ENCODE results near the gene LGALS7B. TPM values are rescaled to one million over a fixed set of nuclear protein-coding genes. Genes with fewer than 3 reads are reported as not detected.

LGALS7B gene
- total RNA-seq, 1 experiment from 2014 or later: 2.4 TPM

DNA sequence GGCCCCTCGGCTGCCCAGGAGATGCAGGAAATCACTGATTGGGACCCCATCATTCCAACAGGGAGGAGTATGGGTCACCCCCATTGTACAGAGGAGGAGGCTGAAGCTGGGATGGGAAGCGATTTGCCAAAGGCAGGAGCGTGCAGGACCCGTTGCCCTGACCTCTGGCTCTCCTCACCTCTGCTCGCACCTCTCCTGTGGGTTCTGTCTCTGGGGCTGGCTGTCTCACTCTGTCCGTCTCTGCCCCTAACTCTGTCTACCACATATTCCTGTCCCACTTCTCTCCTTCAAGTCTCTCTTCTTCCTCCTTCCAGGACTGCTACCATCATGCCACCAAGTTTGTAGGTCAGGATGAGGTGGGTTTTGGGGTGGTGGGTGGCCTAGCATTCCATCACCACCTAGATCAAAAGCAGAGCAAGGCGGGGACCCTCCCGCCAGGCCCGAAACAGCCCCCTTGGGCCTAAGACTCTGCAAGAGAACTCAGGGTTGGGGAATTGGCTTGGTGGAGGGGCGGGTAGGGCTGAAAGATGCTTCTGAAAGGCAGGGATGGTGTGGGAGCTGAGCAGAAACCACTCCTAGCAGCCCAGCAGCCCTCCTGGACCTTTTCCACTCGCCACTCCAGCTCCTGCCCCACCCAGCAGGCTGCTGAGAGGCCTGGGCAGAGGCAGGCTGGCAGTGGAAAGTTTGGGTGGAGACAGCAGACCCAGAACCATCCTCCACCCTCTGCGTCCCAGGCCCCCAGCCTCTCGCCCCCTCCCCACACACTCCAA is 14.6 kb upstream of the LGALS7B start:
- Histone ChIP-seq H3K4me2 (ENCODE audit: low read length) (no peak overlapping the region), H2AFZ (ENCODE audit: low read depth, low read length, poor library complexity, severe bottlenecking) (no peak overlapping the region), H3K27ac (ENCODE audit: low read depth, low read length) (no peak overlapping the region), H4K20me1 (ENCODE audit: insufficient read depth) (no peaks in the 10 kb centered on the region), H3K9ac (ENCODE audit: low read length) (no peak overlapping the region), H3K9me2 (ENCODE audit: insufficient read depth) (no peaks in the 10 kb centered on the region), H3K36me3 (ENCODE audit: control insufficient read depth in 1 of 2, insufficient read depth in 2 of 2, low read length in 2 of 2) (no peaks in the 10 kb centered on the region), H3K27me3 (ENCODE audit: insufficient read depth, low read length) (no peaks in the 10 kb centered on the region), H3K79me2 (ENCODE audit: insufficient read depth, low read length) (no peaks in the 10 kb centered on the region), H3K4me1 (ENCODE audit: control insufficient read depth in 1 of 2, insufficient read depth in 2 of 2, low read length in 2 of 2) (peaks cover 0 to 5% of the 10 kb centered on the region in 2 experiments; a peak in 1 of 4 replicates), H3K9me3 (ENCODE audit: control insufficient read depth in 1 of 2, insufficient read depth in 1 of 2, low read depth in 1 of 2, low read length in 2 of 2) (no peaks in the 10 kb centered on the region), H3K4me3 (replicated peaks in 1 of 2; ENCODE audit: low read depth in 1 of 2, low read length in 2 of 2) (no peak overlapping the region)
- no peak for ATAC-seq
- BruUV-seq (replicated peaks): no TSS peak
- no peak for TF ChIP-seq ZNF274 (IDR thresholded peaks at IDR 0.05; ENCODE audit: low read depth, low read length)
- no peak for TF ChIP-seq ELF1 (IDR thresholded peaks at IDR 0.05; ENCODE audit: borderline replicate concordance, low read depth)
- no peak for TF ChIP-seq TCF7L2 (IDR thresholded peaks at IDR 0.05; ENCODE audit: borderline replicate concordance, extremely low read depth, insufficient read depth, insufficient read length)
- TF ChIP-seq, protein P1, sequence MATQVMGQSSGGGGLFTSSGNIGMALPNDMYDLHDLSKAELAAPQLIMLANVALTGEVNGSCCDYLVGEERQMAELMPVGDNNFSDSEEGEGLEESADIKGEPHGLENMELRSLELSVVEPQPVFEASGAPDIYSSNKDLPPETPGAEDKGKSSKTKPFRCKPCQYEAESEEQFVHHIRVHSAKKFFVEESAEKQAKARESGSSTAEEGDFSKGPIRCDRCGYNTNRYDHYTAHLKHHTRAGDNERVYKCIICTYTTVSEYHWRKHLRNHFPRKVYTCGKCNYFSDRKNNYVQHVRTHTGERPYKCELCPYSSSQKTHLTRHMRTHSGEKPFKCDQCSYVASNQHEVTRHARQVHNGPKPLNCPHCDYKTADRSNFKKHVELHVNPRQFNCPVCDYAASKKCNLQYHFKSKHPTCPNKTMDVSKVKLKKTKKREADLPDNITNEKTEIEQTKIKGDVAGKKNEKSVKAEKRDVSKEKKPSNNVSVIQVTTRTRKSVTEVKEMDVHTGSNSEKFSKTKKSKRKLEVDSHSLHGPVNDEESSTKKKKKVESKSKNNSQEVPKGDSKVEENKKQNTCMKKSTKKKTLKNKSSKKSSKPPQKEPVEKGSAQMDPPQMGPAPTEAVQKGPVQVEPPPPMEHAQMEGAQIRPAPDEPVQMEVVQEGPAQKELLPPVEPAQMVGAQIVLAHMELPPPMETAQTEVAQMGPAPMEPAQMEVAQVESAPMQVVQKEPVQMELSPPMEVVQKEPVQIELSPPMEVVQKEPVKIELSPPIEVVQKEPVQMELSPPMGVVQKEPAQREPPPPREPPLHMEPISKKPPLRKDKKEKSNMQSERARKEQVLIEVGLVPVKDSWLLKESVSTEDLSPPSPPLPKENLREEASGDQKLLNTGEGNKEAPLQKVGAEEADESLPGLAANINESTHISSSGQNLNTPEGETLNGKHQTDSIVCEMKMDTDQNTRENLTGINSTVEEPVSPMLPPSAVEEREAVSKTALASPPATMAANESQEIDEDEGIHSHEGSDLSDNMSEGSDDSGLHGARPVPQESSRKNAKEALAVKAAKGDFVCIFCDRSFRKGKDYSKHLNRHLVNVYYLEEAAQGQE (IDR thresholded peaks at IDR 0.05; ENCODE audit: low read depth): no peak
- TF ChIP-seq, protein P2, sequence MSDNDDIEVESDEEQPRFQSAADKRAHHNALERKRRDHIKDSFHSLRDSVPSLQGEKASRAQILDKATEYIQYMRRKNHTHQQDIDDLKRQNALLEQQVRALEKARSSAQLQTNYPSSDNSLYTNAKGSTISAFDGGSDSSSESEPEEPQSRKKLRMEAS (IDR thresholded peaks at IDR 0.05): no peak
- no peak for TF ChIP-seq EZH2 (IDR thresholded peaks at IDR 0.05)
- no peak for TF ChIP-seq POLR2A (IDR thresholded peaks at IDR 0.05; ENCODE audit: borderline replicate concordance, extremely low read depth, insufficient read depth, insufficient read length)
- DNase-seq (ENCODE audit: low read depth, low spot score): no peak
- ChIA-PET CTCF (interaction anchor here (0.5 kb wide), 1 partner anchor 184 kb away, joined by 4 read pairs; no protein-coding TSS in a partner anchor), RAD21 (ENCODE audit: low non-redundant PET in 1 of 2, low total read pairs in 2 of 2, uncharacterized antibody in 2 of 2, unreplicated experiment in 2 of 2) (no interaction called here), POLR2A (interaction anchor here (1.2 kb wide), 1 partner anchor 75 kb away, joined by 3 read pairs; no protein-coding TSS in a partner anchor)
- intact Hi-C loops (cut with micrococcal nuclease): no loop called here
